Neural cell (in vitro differentiated cells): ENCODE data around the gene VPS26C. TPM values are rescaled to one million over a fixed set of nuclear protein-coding genes. Genes with fewer than 3 reads are reported as not detected.

Source experiments
- H2AFZ ChIP-seq: fragments of 200-600, 300-800 bp; sonication (generic), shearing (Covaris generic); 2 replicates; pipeline ENCODE4 v1.6.0; 2014; ENCODE audit warnings: low read depth, mild to moderate bottlenecking, antibody characterized with exemption, low read length, moderate library complexity
- H3F3A ChIP-seq: fragments of 200-600 bp; shearing (Covaris generic); 2 replicates; pipeline ENCODE4 v1.6.1; 2016; ENCODE audit warnings: mild to moderate bottlenecking, moderate library complexity, mixed read lengths, antibody characterized with exemption, low read length; ENCODE audit not compliant: insufficient read depth, poor library complexity, severe bottlenecking
- H3K27ac ChIP-seq: fragments of 200-600, 300-800 bp; sonication (generic), shearing (Covaris generic); 2 replicates; pipeline ENCODE4 v1.5.1; 2014; ENCODE audit warnings: mild to moderate bottlenecking, low read length, moderate library complexity
- H3K27me3 ChIP-seq: fragments of 300-800, 200-600 bp; sonication (generic), shearing (Covaris generic); 2 replicates; pipeline ENCODE4 v1.6.0; 2014; ENCODE audit warnings: mild to moderate bottlenecking, low read depth, low read length, moderate library complexity; ENCODE audit not compliant: insufficient read depth
- H3K36me3 ChIP-seq: fragments of 300-800, 200-600 bp; sonication (generic), shearing (Covaris generic); 2 replicates; pipeline ENCODE4 v1.5.1; 2014; ENCODE audit warnings: mild to moderate bottlenecking, antibody characterized with exemption, low read length, moderate library complexity; ENCODE audit not compliant: insufficient read depth
- H3K4me2 ChIP-seq: fragments of 300-800, 200-600 bp; sonication (generic), shearing (Covaris generic); 2 replicates; pipeline ENCODE4 v1.6.0; 2014; ENCODE audit warnings: mild to moderate bottlenecking, low read length
- H3K4me3 ChIP-seq: fragments of 300-800, 200-600 bp; sonication (generic), shearing (Covaris generic); 2 replicates; pipeline ENCODE4 v1.5.1; 2014; ENCODE audit warnings: mild to moderate bottlenecking, low read length, moderate library complexity
- H3K79me2 ChIP-seq: fragments of 200-600 bp; shearing (Covaris generic); replicated peaks from 2 replicates; pipeline ENCODE4 v1.6.0; 2014; ENCODE audit warnings: mild to moderate bottlenecking, low read length, moderate library complexity; ENCODE audit not compliant: insufficient read depth
- H3K9ac ChIP-seq: fragments of 300-800, 200-600 bp; sonication (generic), shearing (Covaris generic); 2 replicates; pipeline ENCODE4 v1.6.1; 2016; ENCODE audit warnings: mild to moderate bottlenecking, low read length, mixed read lengths
- H3K9me2 ChIP-seq: fragments of 200-600 bp; shearing (Covaris generic); 2 replicates; pipeline ENCODE4 v1.6.1; 2016; ENCODE audit warnings: mild to moderate bottlenecking, low read length, mixed read lengths; ENCODE audit not compliant: insufficient read depth
- H3K9me3 ChIP-seq: fragments of 200-600, 300-800 bp; sonication (generic), shearing (Covaris generic); 2 replicates; pipeline ENCODE4 v1.6.1; 2016; ENCODE audit warnings: mild to moderate bottlenecking, mixed run types, low read length, moderate library complexity, mixed read lengths
- H4K20me1 ChIP-seq: fragments of 200-600 bp; shearing (Covaris generic); 2 replicates; pipeline ENCODE4 v1.6.1; 2016; ENCODE audit warnings: mild to moderate bottlenecking, mixed run types; ENCODE audit not compliant: insufficient read depth
- CTCF ChIP-seq: fragments of 450-650 bp; IDR thresholded peaks from 2 replicates; pipeline ENCODE4 v1.5.1; 2014; ENCODE audit warnings: antibody characterized with exemption, mild to moderate bottlenecking, moderate library complexity; ENCODE audit not compliant: poor library complexity, severe bottlenecking
- EP300 ChIP-seq: fragments of 450-650 bp; conservative IDR thresholded peaks from 2 replicates; pipeline ENCODE4 v1.6.1; 2014; ENCODE audit warnings: antibody characterized with exemption, mild to moderate bottlenecking, moderate library complexity; ENCODE audit not compliant: poor library complexity, severe bottlenecking
- EZH2 ChIP-seq: fragments of 200-600, 300-800 bp; shearing (Covaris generic), sonication (generic); IDR thresholded peaks from 2 replicates; pipeline ENCODE4 v1.6.1; 2014; ENCODE audit warnings: antibody characterized with exemption, low read length, borderline replicate concordance, mild to moderate bottlenecking; ENCODE audit not compliant: insufficient read depth, poor library complexity, severe bottlenecking
- MXI1 ChIP-seq: fragments of 450-650 bp; conservative IDR thresholded peaks from 2 replicates; pipeline ENCODE4 v1.6.1; 2014; ENCODE audit warnings: antibody characterized with exemption, mild to moderate bottlenecking; ENCODE audit not compliant: poor library complexity, severe bottlenecking
- POLR2AphosphoS5 ChIP-seq: IDR thresholded peaks from 2 replicates; pipeline ENCODE4 v1.6.1; 2012
- RAD21 ChIP-seq: fragments of 450-650 bp; conservative IDR thresholded peaks from 2 replicates; pipeline ENCODE4 v1.6.1; 2014; ENCODE audit warnings: antibody characterized with exemption, mild to moderate bottlenecking, moderate library complexity
- REST ChIP-seq: IDR thresholded peaks from 2 replicates; pipeline ENCODE4 v1.6.1; 2012; ENCODE audit warnings: borderline replicate concordance
- SMC3 ChIP-seq: fragments of 450-650 bp; conservative IDR thresholded peaks from 2 replicates; pipeline ENCODE4 v1.6.1; 2014; ENCODE audit warnings: antibody characterized with exemption, mild to moderate bottlenecking, moderate library complexity; ENCODE audit not compliant: poor library complexity
- TAF1 ChIP-seq: IDR thresholded peaks from 2 replicates; pipeline ENCODE4 v1.6.1; 2012; ENCODE audit warnings: low read depth
- polyA plus RNA-seq: library from polyadenylated mRNA; depleted of rRNA; stranded (reverse); fragments of >200 nt; gene quantifications from 2 replicates; pipeline ENCODE4 v1.2.3, GENCODE V29; 2014

The VPS26C gene
- polyA plus RNA-seq, 1 donor from 2014 or later = 55.5 TPM

- no peaks in the 10 kb centered on the region for H3K9me2 ChIP-seq
- no peak overlapping the region for H3K4me2 ChIP-seq
- no peaks in the 10 kb centered on the region for H3K79me2 ChIP-seq
- H3K9ac ChIP-seq = no peak overlapping the region
- H3K27me3 ChIP-seq = no peaks in the 10 kb centered on the region
- no peaks in the 10 kb centered on the region for H4K20me1 ChIP-seq
- TF ChIP-seq REST = no peak
- no peak for TF ChIP-seq SMC3
- TF ChIP-seq RAD21 = no peak
- no peak for TF ChIP-seq TAF1
- no peak for TF ChIP-seq MXI1
- no peak for TF ChIP-seq POLR2AphosphoS5
- TF ChIP-seq CTCF = no peak
- no peak for TF ChIP-seq EZH2
- no peak for TF ChIP-seq EP300
- no peaks in the 10 kb centered on the region for H3K9me3 ChIP-seq
- no peaks in the 10 kb centered on the region for H3K36me3 ChIP-seq
- no peak overlapping the region for H3K27ac ChIP-seq
- H3F3A ChIP-seq = no peaks in the 10 kb centered on the region
- H2AFZ ChIP-seq = no peak overlapping the region
- H3K4me3 ChIP-seq = no peak overlapping the region
Measured at GRCh38 chr21:37276377-37276776, 9.2 kb upstream of the VPS26C start.

- Histone ChIP-seq H3K4me3 (no peak overlapping the region), H3K27me3 (no peaks in the 10 kb centered on the region), H4K20me1 (no peaks in the 10 kb centered on the region), H3K9me3 (no peaks in the 10 kb centered on the region), H3K4me2 (no peak overlapping the region), H3K9me2 (no peaks in the 10 kb centered on the region), H3K9ac (no peak overlapping the region), H3K79me2 (no peaks in the 10 kb centered on the region), H3K36me3 (no peaks in the 10 kb centered on the region), H2AFZ (no peak overlapping the region), H3F3A (no peaks in the 10 kb centered on the region), H3K27ac (no peak overlapping the region)
- TF ChIP-seq EP300 (no peak), RAD21 (no peak), TAF1 (no peak)
Measured at GRCh38 chr21:37273911-37274690, 7.0 kb upstream of the VPS26C start.
